ENCODE measurements around the gene UVRAG.

The UVRAG gene

DNA sequence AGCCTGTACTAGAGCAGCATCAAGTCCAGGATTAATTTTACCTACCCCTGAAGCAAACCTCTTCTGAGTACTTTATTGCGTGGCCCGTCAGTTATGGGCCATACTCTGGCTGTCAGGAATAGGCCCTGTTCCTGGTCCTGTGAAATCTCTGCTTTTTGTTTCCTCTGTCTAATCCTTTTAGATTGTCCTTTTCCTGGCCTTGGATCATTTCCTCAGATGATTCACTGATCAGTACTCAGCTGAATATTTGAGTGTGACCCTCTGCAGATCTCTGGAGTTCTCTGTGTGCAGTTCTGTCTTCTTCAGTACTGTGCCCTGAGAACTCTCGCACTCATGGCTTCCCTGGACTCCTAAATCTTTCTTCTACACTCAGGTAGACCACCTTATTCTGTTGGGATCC is 123.5 kb downstream of the UVRAG start:
- no peak overlapping the region for H3K4me2 ChIP-seq
- H3K27ac ChIP-seq, result no peak overlapping the region
- no peaks in the 10 kb centered on the region for H3K27me3 ChIP-seq (ENCODE audit: insufficient read depth, low read depth)
- H3K4me3 ChIP-seq (IDR thresholded peaks at IDR 0.05; ENCODE audit: insufficient read depth, low read depth, low read length), result no peak overlapping the region
- H2AFZ ChIP-seq (ENCODE audit: low read depth), result no peak overlapping the region
- H3K4me1 ChIP-seq (ENCODE audit: low read depth, poor library complexity, severe bottlenecking), result peaks cover 23% of the 10 kb centered on the region
- no peak for TF ChIP-seq CTCF (conservative IDR thresholded peaks at IDR 0.05; ENCODE audit: low read depth, low read length)
- no peak overlapping the region for H3K9ac ChIP-seq
- no peaks in the 10 kb centered on the region for H3K36me3 ChIP-seq (ENCODE audit: insufficient read depth)
- H4K20me1 ChIP-seq (ENCODE audit: insufficient read depth), result no peaks in the 10 kb centered on the region
- H3K79me2 ChIP-seq (ENCODE audit: insufficient read depth, low read depth), result no peaks in the 10 kb centered on the region

- TF ChIP-seq CTCF (conservative IDR thresholded peaks at IDR 0.05; ENCODE audit: low read depth, low read length), result no peak
- H3K4me2 ChIP-seq, result peak overlapping the region; percentile 71; the same call in 1 of the 2 replicates
- H3K27ac ChIP-seq, result no peak overlapping the region
- no peak overlapping the region for H2AFZ ChIP-seq (ENCODE audit: low read depth)
- H3K4me1 ChIP-seq (ENCODE audit: low read depth, poor library complexity, severe bottlenecking), result peaks cover 23% of the 10 kb centered on the region
- H3K27me3 ChIP-seq (ENCODE audit: insufficient read depth, low read depth), result no peaks in the 10 kb centered on the region
- H3K79me2 ChIP-seq (ENCODE audit: insufficient read depth, low read depth), result no peaks in the 10 kb centered on the region
- H3K4me3 ChIP-seq (IDR thresholded peaks at IDR 0.05; ENCODE audit: insufficient read depth, low read depth, low read length), result no peak overlapping the region
- no peaks in the 10 kb centered on the region for H4K20me1 ChIP-seq (ENCODE audit: insufficient read depth)
- no peaks in the 10 kb centered on the region for H3K36me3 ChIP-seq (ENCODE audit: insufficient read depth)
- no peak overlapping the region for H3K9ac ChIP-seq
Measured at GRCh38 chr11:75939516-75939915, 124.5 kb downstream of the UVRAG start.

- TF ChIP-seq CTCF (conservative IDR thresholded peaks at IDR 0.05; ENCODE audit: low read depth, low read length), result no peak
- no peak overlapping the region for H3K27ac ChIP-seq
- H2AFZ ChIP-seq (ENCODE audit: low read depth), result no peak overlapping the region
- H3K4me2 ChIP-seq, result peak overlapping the region; percentile 71
- H3K4me1 ChIP-seq (ENCODE audit: low read depth, poor library complexity, severe bottlenecking), result peaks cover 27% of the 10 kb centered on the region
- no peaks in the 10 kb centered on the region for H3K79me2 ChIP-seq (ENCODE audit: insufficient read depth, low read depth)
- no peak overlapping the region for H3K9ac ChIP-seq
- H4K20me1 ChIP-seq (ENCODE audit: insufficient read depth), result no peaks in the 10 kb centered on the region
- no peak overlapping the region for H3K4me3 ChIP-seq (IDR thresholded peaks at IDR 0.05; ENCODE audit: insufficient read depth, low read depth, low read length)
- H3K36me3 ChIP-seq (ENCODE audit: insufficient read depth), result no peaks in the 10 kb centered on the region
- no peaks in the 10 kb centered on the region for H3K27me3 ChIP-seq (ENCODE audit: insufficient read depth, low read depth)
Measured at GRCh38 chr11:75939992-75940391, 125.0 kb downstream of the UVRAG start.

- no peak for TF ChIP-seq CTCF (conservative IDR thresholded peaks at IDR 0.05; ENCODE audit: low read depth, low read length)
Measured at GRCh38 chr11:75940911-75941310, 125.9 kb downstream of the UVRAG start.

More at GRCh38 chr11:75940911-75941310, 125.9 kb downstream of the UVRAG start:
- no peak overlapping the region for H3K27ac ChIP-seq
- H3K4me3 ChIP-seq (IDR thresholded peaks at IDR 0.05; ENCODE audit: insufficient read depth, low read depth, low read length), result no peak overlapping the region
- H3K9ac ChIP-seq, result no peak overlapping the region
- no peak overlapping the region for H3K4me2 ChIP-seq
- H3K36me3 ChIP-seq (ENCODE audit: insufficient read depth), result no peaks in the 10 kb centered on the region
- H4K20me1 ChIP-seq (ENCODE audit: insufficient read depth), result no peaks in the 10 kb centered on the region
- no peaks in the 10 kb centered on the region for H3K27me3 ChIP-seq (ENCODE audit: insufficient read depth, low read depth)
- no peak overlapping the region for H2AFZ ChIP-seq (ENCODE audit: low read depth)
- H3K79me2 ChIP-seq (ENCODE audit: insufficient read depth, low read depth), result no peaks in the 10 kb centered on the region
- peaks cover 36% of the 10 kb centered on the region for H3K4me1 ChIP-seq (ENCODE audit: low read depth, poor library complexity, severe bottlenecking)
